ENCODE measurements around the gene TALDO1. TPM values are rescaled to one million over a fixed set of nuclear protein-coding genes. Genes with fewer than 3 reads are reported as not detected.

Gene TALDO1
- polyA plus RNA-seq, 1 donor from 2014 or later: 156 TPM

DNA sequence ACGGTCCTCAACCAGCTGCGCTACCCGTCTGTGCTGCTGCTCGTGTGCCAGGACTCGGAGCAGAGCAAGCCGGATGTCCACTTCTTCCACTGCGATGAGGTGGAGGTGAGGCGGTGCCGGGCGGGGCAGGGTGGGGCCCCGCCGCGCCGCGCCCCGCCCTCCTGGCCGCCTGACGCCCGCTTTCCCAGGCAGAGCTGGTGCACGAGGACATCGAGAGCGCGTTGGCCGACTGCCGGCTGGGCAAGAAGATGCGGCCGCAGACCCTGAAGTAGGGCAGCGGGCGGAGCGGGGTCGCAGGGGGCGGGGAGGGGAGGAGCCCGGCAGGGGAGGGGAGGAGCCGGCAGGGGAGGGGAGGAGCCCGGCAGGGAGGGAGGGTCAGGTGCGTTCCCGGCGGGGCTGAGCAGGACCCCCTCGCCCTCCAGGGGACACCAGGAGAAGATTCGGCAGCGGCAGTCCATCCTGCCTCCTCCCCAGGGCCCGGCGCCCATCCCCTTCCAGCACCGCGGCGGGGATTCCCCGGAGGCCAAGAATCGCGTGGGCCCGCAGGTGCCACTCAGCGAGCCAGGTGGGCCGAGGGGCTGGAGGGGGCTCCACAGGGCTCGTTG is 26.5 kb upstream of the TALDO1 start:
- H3K9me2 ChIP-seq (ENCODE audit: insufficient read depth, low read length): no peaks in the 10 kb centered on the region
- no peak overlapping the region for H3K4me3 ChIP-seq (ENCODE audit: low read length)
- no peak overlapping the region for H3K4me2 ChIP-seq (ENCODE audit: low read length)
- H3K79me2 ChIP-seq (replicated peaks; ENCODE audit: insufficient read depth, low read length): no peaks in the 10 kb centered on the region
- no peak overlapping the region for H3K27ac ChIP-seq (ENCODE audit: low read length)
- no peak overlapping the region for H2AFZ ChIP-seq (ENCODE audit: low read depth, low read length)
- no peaks in the 10 kb centered on the region for H3K9me3 ChIP-seq (ENCODE audit: low read length)
- H3K9ac ChIP-seq (ENCODE audit: low read length): no peak overlapping the region
- H3K36me3 ChIP-seq (ENCODE audit: insufficient read depth, low read length): no peaks in the 10 kb centered on the region
- H3K27me3 ChIP-seq (ENCODE audit: insufficient read depth, low read depth, low read length): peaks cover 36% of the 10 kb centered on the region
- no peaks in the 10 kb centered on the region for H4K20me1 ChIP-seq (ENCODE audit: insufficient read depth)
- TF ChIP-seq POLR2AphosphoS5 (IDR thresholded peaks at IDR 0.05): no peak
- TF ChIP-seq, protein P1, sequence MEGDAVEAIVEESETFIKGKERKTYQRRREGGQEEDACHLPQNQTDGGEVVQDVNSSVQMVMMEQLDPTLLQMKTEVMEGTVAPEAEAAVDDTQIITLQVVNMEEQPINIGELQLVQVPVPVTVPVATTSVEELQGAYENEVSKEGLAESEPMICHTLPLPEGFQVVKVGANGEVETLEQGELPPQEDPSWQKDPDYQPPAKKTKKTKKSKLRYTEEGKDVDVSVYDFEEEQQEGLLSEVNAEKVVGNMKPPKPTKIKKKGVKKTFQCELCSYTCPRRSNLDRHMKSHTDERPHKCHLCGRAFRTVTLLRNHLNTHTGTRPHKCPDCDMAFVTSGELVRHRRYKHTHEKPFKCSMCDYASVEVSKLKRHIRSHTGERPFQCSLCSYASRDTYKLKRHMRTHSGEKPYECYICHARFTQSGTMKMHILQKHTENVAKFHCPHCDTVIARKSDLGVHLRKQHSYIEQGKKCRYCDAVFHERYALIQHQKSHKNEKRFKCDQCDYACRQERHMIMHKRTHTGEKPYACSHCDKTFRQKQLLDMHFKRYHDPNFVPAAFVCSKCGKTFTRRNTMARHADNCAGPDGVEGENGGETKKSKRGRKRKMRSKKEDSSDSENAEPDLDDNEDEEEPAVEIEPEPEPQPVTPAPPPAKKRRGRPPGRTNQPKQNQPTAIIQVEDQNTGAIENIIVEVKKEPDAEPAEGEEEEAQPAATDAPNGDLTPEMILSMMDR (IDR thresholded peaks at IDR 0.05; ENCODE audit: poor library complexity, severe bottlenecking): no peak
- TF ChIP-seq EP300 (conservative IDR thresholded peaks at IDR 0.05; ENCODE audit: poor library complexity, severe bottlenecking): no peak
- no peak for TF ChIP-seq RAD21 (conservative IDR thresholded peaks at IDR 0.05)
- TF ChIP-seq MXI1 (conservative IDR thresholded peaks at IDR 0.05; ENCODE audit: poor library complexity, severe bottlenecking): no peak
- no peak for TF ChIP-seq EZH2 (IDR thresholded peaks at IDR 0.05; ENCODE audit: borderline replicate concordance, insufficient read depth, low read length, poor library complexity, severe bottlenecking)
- TF ChIP-seq, protein P2, sequence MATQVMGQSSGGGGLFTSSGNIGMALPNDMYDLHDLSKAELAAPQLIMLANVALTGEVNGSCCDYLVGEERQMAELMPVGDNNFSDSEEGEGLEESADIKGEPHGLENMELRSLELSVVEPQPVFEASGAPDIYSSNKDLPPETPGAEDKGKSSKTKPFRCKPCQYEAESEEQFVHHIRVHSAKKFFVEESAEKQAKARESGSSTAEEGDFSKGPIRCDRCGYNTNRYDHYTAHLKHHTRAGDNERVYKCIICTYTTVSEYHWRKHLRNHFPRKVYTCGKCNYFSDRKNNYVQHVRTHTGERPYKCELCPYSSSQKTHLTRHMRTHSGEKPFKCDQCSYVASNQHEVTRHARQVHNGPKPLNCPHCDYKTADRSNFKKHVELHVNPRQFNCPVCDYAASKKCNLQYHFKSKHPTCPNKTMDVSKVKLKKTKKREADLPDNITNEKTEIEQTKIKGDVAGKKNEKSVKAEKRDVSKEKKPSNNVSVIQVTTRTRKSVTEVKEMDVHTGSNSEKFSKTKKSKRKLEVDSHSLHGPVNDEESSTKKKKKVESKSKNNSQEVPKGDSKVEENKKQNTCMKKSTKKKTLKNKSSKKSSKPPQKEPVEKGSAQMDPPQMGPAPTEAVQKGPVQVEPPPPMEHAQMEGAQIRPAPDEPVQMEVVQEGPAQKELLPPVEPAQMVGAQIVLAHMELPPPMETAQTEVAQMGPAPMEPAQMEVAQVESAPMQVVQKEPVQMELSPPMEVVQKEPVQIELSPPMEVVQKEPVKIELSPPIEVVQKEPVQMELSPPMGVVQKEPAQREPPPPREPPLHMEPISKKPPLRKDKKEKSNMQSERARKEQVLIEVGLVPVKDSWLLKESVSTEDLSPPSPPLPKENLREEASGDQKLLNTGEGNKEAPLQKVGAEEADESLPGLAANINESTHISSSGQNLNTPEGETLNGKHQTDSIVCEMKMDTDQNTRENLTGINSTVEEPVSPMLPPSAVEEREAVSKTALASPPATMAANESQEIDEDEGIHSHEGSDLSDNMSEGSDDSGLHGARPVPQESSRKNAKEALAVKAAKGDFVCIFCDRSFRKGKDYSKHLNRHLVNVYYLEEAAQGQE (IDR thresholded peaks at IDR 0.05; ENCODE audit: borderline replicate concordance): no peak
- no peak for TF ChIP-seq TAF1 (IDR thresholded peaks at IDR 0.05; ENCODE audit: low read depth)
- TF ChIP-seq SMC3 (conservative IDR thresholded peaks at IDR 0.05; ENCODE audit: poor library complexity): no peak
- H3F3A ChIP-seq (ENCODE audit: insufficient read depth, low read length, poor library complexity, severe bottlenecking): no peaks in the 10 kb centered on the region

DNA sequence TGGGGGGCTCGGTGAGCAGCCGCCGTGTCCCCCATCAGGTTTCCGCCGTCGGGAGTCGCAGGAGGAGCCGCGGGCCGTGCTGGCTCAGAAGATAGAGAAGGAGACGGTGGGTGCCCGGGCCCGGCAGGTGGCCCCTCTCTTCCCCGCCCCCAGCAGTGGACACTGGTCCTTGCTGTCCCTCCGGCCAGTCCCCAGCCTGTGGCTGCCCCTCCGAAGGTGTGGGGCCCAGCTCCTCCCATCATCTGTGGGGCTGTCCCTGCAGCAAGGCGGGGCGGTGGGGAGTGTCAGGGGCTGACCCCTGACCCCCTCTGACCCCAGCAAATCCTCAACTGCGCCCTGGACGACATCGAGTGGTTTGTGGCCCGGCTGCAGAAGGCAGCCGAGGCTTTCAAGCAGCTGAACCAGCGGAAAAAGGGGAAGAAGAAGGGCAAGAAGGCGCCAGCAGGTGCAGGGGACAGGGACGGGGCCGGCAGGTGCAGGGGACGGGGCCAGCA is 26.0 kb upstream of the TALDO1 start:
- no peak overlapping the region for H3K9ac ChIP-seq (ENCODE audit: low read length)
- no peaks in the 10 kb centered on the region for H4K20me1 ChIP-seq (ENCODE audit: insufficient read depth)
- H3K9me2 ChIP-seq (ENCODE audit: insufficient read depth, low read length): no peaks in the 10 kb centered on the region
- H3K36me3 ChIP-seq (ENCODE audit: insufficient read depth, low read length): no peaks in the 10 kb centered on the region
- no peaks in the 10 kb centered on the region for H3F3A ChIP-seq (ENCODE audit: insufficient read depth, low read length, poor library complexity, severe bottlenecking)
- peaks cover 41% of the 10 kb centered on the region for H3K27me3 ChIP-seq (ENCODE audit: insufficient read depth, low read depth, low read length)
- no peak for TF ChIP-seq EZH2 (IDR thresholded peaks at IDR 0.05; ENCODE audit: borderline replicate concordance, insufficient read depth, low read length, poor library complexity, severe bottlenecking)
- H3K9me3 ChIP-seq (ENCODE audit: low read length): no peaks in the 10 kb centered on the region
- H3K4me3 ChIP-seq (ENCODE audit: low read length): no peak overlapping the region
- no peak overlapping the region for H3K4me2 ChIP-seq (ENCODE audit: low read length)
- H3K27ac ChIP-seq (ENCODE audit: low read length): no peak overlapping the region
- no peak overlapping the region for H2AFZ ChIP-seq (ENCODE audit: low read depth, low read length)
- H3K79me2 ChIP-seq (replicated peaks; ENCODE audit: insufficient read depth, low read length): no peaks in the 10 kb centered on the region

All from neural cell (in vitro differentiated cells).